Upper lobe of left lung (tissue), 6 donors: ENCODE measurements around the gene DPCD. TPM values are rescaled to one million over a fixed set of nuclear protein-coding genes. Genes with fewer than 3 reads are reported as not detected.

Experiments
- ATAC-seq, 2 donors: fragments of 200-7000 bp; cut with Tn5 transposase; one replicate each; pipeline ENCODE4 v1.9.1; 2022; ENCODE audit warnings: mild to moderate bottlenecking in 2 of 2, moderate library complexity in 2 of 2; ENCODE audit not compliant: low FRiP score in 2 of 2
- DNase-seq, 2 donors: peaks; one replicate each; pipeline ENCODE4 v3.0.0-alpha.2; 2019 to 2020
- H3K27ac ChIP-seq, 4 donors: fragments of 200-600 bp; sonication (generic); one replicate each; pipeline ENCODE4 v1.5.1; 2016 to 2019
- H3K27me3 ChIP-seq, 4 donors: fragments of 200-600 bp; sonication (generic); one replicate each; pipeline ENCODE4 v1.5.1; 2017 to 2019
- H3K36me3 ChIP-seq, 4 donors: fragments of 200-600 bp; sonication (generic); one replicate each; pipeline ENCODE4 v1.5.1; 2016 to 2019
- H3K4me1 ChIP-seq, 4 donors: fragments of 200-600 bp; sonication (generic); one replicate each; pipeline ENCODE4 v1.5.1; 2018 to 2019
- H3K4me3 ChIP-seq, 4 donors: fragments of 200-600 bp; sonication (generic); one replicate each; pipeline ENCODE4 v1.5.1; 2017 to 2019; ENCODE audit warnings: mild to moderate bottlenecking in 2 of 4, moderate library complexity in 1 of 4
- H3K9me3 ChIP-seq, 4 donors: fragments of 200-600 bp; sonication (generic); one replicate each; pipeline ENCODE4 v1.5.1; 2018 to 2019
- CTCF ChIP-seq, 6 experiments: fragments of 450-650 bp in 4 of 6; fragments of 200-600 bp in 2 of 6; sonication (generic) in 2 of 6; IDR thresholded peaks; one replicate each; pipeline ENCODE4 v1.5.1; 2016 to 2019; ENCODE audit warnings: antibody characterized with exemption in 6 of 6
- EP300 ChIP-seq, 4 donors: sonication (generic); formaldehyde crosslinking; IDR thresholded peaks; one replicate each; pipeline ENCODE4 v1.5.1; 2017; ENCODE audit warnings: antibody characterized with exemption in 4 of 4, control low read depth in 2 of 4
- POLR2A ChIP-seq, 4 donors: fragments of 450-650 bp; IDR thresholded peaks; one replicate each; pipeline ENCODE4 v1.5.1; 2016 to 2017; ENCODE audit warnings: antibody characterized with exemption in 4 of 4, mild to moderate bottlenecking in 2 of 4
- POLR2AphosphoS5 ChIP-seq, 2 donors: sonication (generic); formaldehyde crosslinking; IDR thresholded peaks; one replicate each; pipeline ENCODE4 v1.5.1; 2017; ENCODE audit warnings: antibody characterized with exemption in 2 of 2
- WGBS, 2 donors: methylation state at CpG; one replicate each; pipeline ENCODE4 v1.1.5; 2017 to 2018; 5-methylcytosine and 5-hydroxymethylcytosine counted together
- total RNA-seq, 6 donors: library from RNA; depleted of rRNA in 4 of 6; stranded (reverse); fragments of >200 nt in 4 of 6; gene quantifications; one replicate each; pipeline versions ENCODE4 v1.1.0 to v1.2.1, GENCODE V29; 2016 to 2021
- donor health status: DM: no; HTN: no; CAD: no; lungs with moderate emphysema.
- donor health status: DM: no; HTN: yes; CAD: no; lungs with severe emphysema.

DPCD gene
- total RNA-seq, 6 donors from 2014 or later = 3.7 to 36.2 (median 15.1) TPM

GRCh38 chr10:101566333-101567164, 21.6 kb upstream of the DPCD start:
- DNase-seq (peak in 1 of 2 donors; percentile 85), ATAC-seq (no peak)
- Histone ChIP-seq H3K36me3 (no peaks in the 10 kb centered on the region), H3K27ac (no peak overlapping the region), H3K9me3 (no peaks in the 10 kb centered on the region), H3K27me3 (peaks cover 0 to 44% (median 16%) of the 10 kb centered on the region in 4 donors), H3K4me3 (peak overlapping the region in 2 of 4 donors; percentile 12 to 25), H3K4me1 (peaks cover 20 to 30% (median 24%) of the 10 kb centered on the region in 4 donors)
- TF ChIP-seq POLR2A (IDR thresholded peaks at IDR 0.05) (no peak), POLR2AphosphoS5 (IDR thresholded peaks at IDR 0.05) (no peak), CTCF (IDR thresholded peaks at IDR 0.05) (no peak), EP300 (IDR thresholded peaks at IDR 0.05) (no peak)
- 18 to 31% methylated on average over 23 to 51 of the region's 59 CpGs for WGBS, 2 donors

- H3K36me3 ChIP-seq = no peaks in the 10 kb centered on the region
- H3K4me3 ChIP-seq = no peak overlapping the region
- TF ChIP-seq CTCF (IDR thresholded peaks at IDR 0.05) = no peak
- no peak for TF ChIP-seq POLR2A (IDR thresholded peaks at IDR 0.05)
- TF ChIP-seq POLR2AphosphoS5 (IDR thresholded peaks at IDR 0.05) = no peak
- no peak for TF ChIP-seq EP300 (IDR thresholded peaks at IDR 0.05)
- no peaks in the 10 kb centered on the region for H3K9me3 ChIP-seq
- peaks cover 0 to 44% (median 16%) of the 10 kb centered on the region in 4 donors for H3K27me3 ChIP-seq
- H3K4me1 ChIP-seq = peaks cover 20 to 30% (median 24%) of the 10 kb centered on the region in 4 donors
- DNase-seq = no peak
- no peak for ATAC-seq
- WGBS, 2 donors = 59 to 67% methylated on average over 7 of the region's 7 CpGs
- no peak overlapping the region for H3K27ac ChIP-seq
Observed at GRCh38 chr10:101567165-101568006, 20.7 kb upstream of the DPCD start.

- no peak overlapping the region for H3K4me3 ChIP-seq
- peaks cover 0 to 44% (median 16%) of the 10 kb centered on the region in 4 donors for H3K27me3 ChIP-seq
- H3K4me1 ChIP-seq = peaks cover 20 to 30% (median 24%) of the 10 kb centered on the region in 4 donors
- H3K9me3 ChIP-seq = peaks cover 0 to 7% (median 6%) of the 10 kb centered on the region in 4 donors
- DNase-seq = no peak
- 83 to 88% methylated on average over 16 to 17 of the region's 17 CpGs for WGBS, 2 donors
- no peak overlapping the region for H3K27ac ChIP-seq
- H3K36me3 ChIP-seq = no peaks in the 10 kb centered on the region
- ATAC-seq = no peak
- no peak for TF ChIP-seq CTCF (IDR thresholded peaks at IDR 0.05)
- TF ChIP-seq EP300 (IDR thresholded peaks at IDR 0.05) = no peak
- TF ChIP-seq POLR2AphosphoS5 (IDR thresholded peaks at IDR 0.05) = no peak
- TF ChIP-seq POLR2A (IDR thresholded peaks at IDR 0.05) = no peak
Observed at GRCh38 chr10:101568054-101568745, 19.9 kb upstream of the DPCD start.

GRCh38 chr10:101569323-101569621, 18.8 kb upstream of the DPCD start:
- ATAC-seq (no peak), DNase-seq (no peak)
- peak overlapping the region in 3 of 4 donors; percentile 51 to 72 (median 58) for H3K4me3 ChIP-seq
- H3K27ac ChIP-seq = no peak overlapping the region
- peaks cover 0 to 44% (median 16%) of the 10 kb centered on the region in 4 donors for H3K27me3 ChIP-seq
- WGBS, 2 donors = 8 to 40% methylated on average over 1 to 11 of the region's 11 CpGs
- TF ChIP-seq CTCF (IDR thresholded peaks at IDR 0.05) (no peak), POLR2AphosphoS5 (IDR thresholded peaks at IDR 0.05) (no peak), EP300 (IDR thresholded peaks at IDR 0.05) (no peak), POLR2A (IDR thresholded peaks at IDR 0.05) (no peak)
- H3K36me3 ChIP-seq = no peaks in the 10 kb centered on the region
- peaks cover 0 to 7% (median 6%) of the 10 kb centered on the region in 4 donors for H3K9me3 ChIP-seq
- H3K4me1 ChIP-seq = peaks cover 20 to 30% (median 24%) of the 10 kb centered on the region in 4 donors
